CD4-positive, alpha-beta T cell (primary cell): ENCODE measurements around the gene SCN1A. TPM values are rescaled to one million over a fixed set of nuclear protein-coding genes. Genes with fewer than 3 reads are reported as not detected.

Source experiments
- ATAC-seq: fragments of 200-7000 bp; cut with Tn5 transposase; one replicate; pipeline ENCODE4 v1.10.0; 2022; ENCODE audit warnings: mild to moderate bottlenecking; ENCODE audit not compliant: poor library complexity
- CTCF ChIA-PET: fragments of 350-600 bp; sonication (Branson Sonifier 250); formaldehyde crosslinking; loops from one replicate; lab custom pipeline; 2021; ENCODE audit warnings: antibody characterized with exemption, inconsistent platforms; lab: Charles Lee
- POLR2A ChIA-PET: fragments of 350-600 bp; sonication (Branson Sonifier 250); formaldehyde crosslinking; loops from one replicate; lab custom pipeline; 2021; ENCODE audit warnings: antibody characterized with exemption, inconsistent platforms; lab: Charles Lee
- DNase-seq, 14 experiments: peaks; one replicate each; pipeline ENCODE4 v3.0.0-alpha.2; 2013 to 2020; ENCODE audit warnings: mixed read lengths in 2 of 14
- H3K27ac ChIP-seq, 2 donors: one replicate each; pipeline versions ENCODE4 v1.5.1 to v1.7.0; 2013; ENCODE audit warnings: low read length in 2 of 2, low read depth in 1 of 2, mild to moderate bottlenecking in 1 of 2
- H3K27me3 ChIP-seq, 2 experiments: 1 replicate in 1 of 2; 2 replicates in 1 of 2; pipeline versions ENCODE4 v1.6.1 to v1.7.0; 2013; ENCODE audit warnings: low read length in 2 of 2, control low read depth in 1 of 2, mild to moderate bottlenecking in 1 of 2, moderate library complexity in 1 of 2; ENCODE audit not compliant: insufficient read depth in 2 of 2, control insufficient read depth in 1 of 2
- H3K36me3 ChIP-seq: one replicate; pipeline ENCODE4 v1.6.1; 2013; ENCODE audit warnings: low read length, control low read depth; ENCODE audit not compliant: insufficient read depth
- H3K4me1 ChIP-seq: one replicate; pipeline ENCODE4 v1.6.1; 2013; ENCODE audit warnings: low read length, control low read depth; ENCODE audit not compliant: insufficient read depth
- H3K4me3 ChIP-seq: one replicate; pipeline ENCODE4 v1.5.1; 2013; ENCODE audit warnings: mild to moderate bottlenecking, low read length, moderate library complexity
- H3K9me3 ChIP-seq, 2 experiments: 1 replicate in 1 of 2; 2 replicates in 1 of 2; pipeline versions ENCODE4 v1.6.1 to v1.7.0; 2013; ENCODE audit warnings: low read length in 2 of 2, mild to moderate bottlenecking in 2 of 2, control low read depth in 1 of 2, moderate library complexity in 1 of 2; ENCODE audit not compliant: control insufficient read depth in 1 of 2, insufficient read depth in 1 of 2
- H3K27ac Mint-ChIP-seq: one replicate; pipeline ENCODE4 v1.8.0; 2020; ENCODE audit warnings: mixed read lengths
- H3K27me3 Mint-ChIP-seq: one replicate; pipeline ENCODE4 v1.8.0; 2021; ENCODE audit warnings: mixed read lengths
- H3K36me3 Mint-ChIP-seq: one replicate; pipeline ENCODE4 v1.8.0; 2021; ENCODE audit warnings: low read depth, mixed read lengths
- H3K4me1 Mint-ChIP-seq: one replicate; pipeline ENCODE4 v1.8.0; 2021; ENCODE audit warnings: low read depth, mixed read lengths
- H3K4me3 Mint-ChIP-seq: one replicate; pipeline ENCODE4 v1.8.0; 2020; ENCODE audit warnings: mild to moderate bottlenecking, mixed read lengths
- H3K9me3 Mint-ChIP-seq: one replicate; pipeline ENCODE4 v1.8.0; 2020; ENCODE audit warnings: mixed read lengths
- intact Hi-C, 2 experiments: fragments of 100-400 bp; cut with DNase I in 1 of 2; cut with micrococcal nuclease in 1 of 2; formaldehyde crosslinking; loops; one replicate each; pipeline versions ENCODE4 v1.15.1 to v1.9.0; 2023 to 2025; cut with DNase I, micrococcal nuclease
- total RNA-seq, 174 experiments: library from RNA in 2 of 174; stranded (reverse) in 2 of 174; gene quantifications; one replicate each; pipeline ENCODE4 v1.2.3 and lab custom pipeline; 2021 to 2026
- TF ChIP-seq, protein P1 (sequence below): fragments of 200-600 bp; IDR thresholded peaks from one replicate; pipeline ENCODE4 v1.8.0; 2022; ENCODE audit warnings: antibody characterized with exemption, mild to moderate bottlenecking

SCN1A gene
- total RNA-seq, 2 experiments from 2014 or later: not detected

DNA sequence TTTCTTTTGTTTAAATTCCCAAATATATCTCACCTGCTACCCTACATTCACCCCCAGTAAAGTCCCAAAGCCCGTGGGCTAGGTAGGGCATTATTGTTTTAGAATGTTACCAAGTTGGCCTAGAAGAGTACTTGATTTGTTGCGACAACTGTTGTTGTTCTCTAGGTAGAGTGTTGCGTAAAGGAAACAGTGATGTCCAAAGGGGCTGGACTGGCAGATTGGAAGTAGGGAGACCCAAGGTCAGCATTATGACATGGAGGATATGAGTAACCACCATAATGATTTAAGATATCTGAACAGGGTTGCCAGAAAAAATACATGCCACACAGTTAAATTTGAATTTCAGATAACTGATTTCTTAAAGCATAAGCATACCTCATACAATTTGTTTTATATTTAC lies 39.2 kb downstream of the SCN1A start:
- Mint-ChIP-seq H3K9me3 (no peaks in the 10 kb centered on the region), H3K4me3 (no peak overlapping the region), H3K27ac (no peak overlapping the region), H3K27me3 (peaks cover 4% of the 10 kb centered on the region), H3K36me3 (no peaks in the 10 kb centered on the region), H3K4me1 (no peaks in the 10 kb centered on the region)
- no peaks in the 10 kb centered on the region for H3K27me3 ChIP-seq
- ChIA-PET CTCF (no interaction called here), POLR2A (no interaction called here)
- no peaks in the 10 kb centered on the region for H3K9me3 ChIP-seq
- H3K27ac ChIP-seq: no peak overlapping the region
- DNase-seq: peak in 1 of 14 experiments; percentile 8
- TF ChIP-seq, protein P1, sequence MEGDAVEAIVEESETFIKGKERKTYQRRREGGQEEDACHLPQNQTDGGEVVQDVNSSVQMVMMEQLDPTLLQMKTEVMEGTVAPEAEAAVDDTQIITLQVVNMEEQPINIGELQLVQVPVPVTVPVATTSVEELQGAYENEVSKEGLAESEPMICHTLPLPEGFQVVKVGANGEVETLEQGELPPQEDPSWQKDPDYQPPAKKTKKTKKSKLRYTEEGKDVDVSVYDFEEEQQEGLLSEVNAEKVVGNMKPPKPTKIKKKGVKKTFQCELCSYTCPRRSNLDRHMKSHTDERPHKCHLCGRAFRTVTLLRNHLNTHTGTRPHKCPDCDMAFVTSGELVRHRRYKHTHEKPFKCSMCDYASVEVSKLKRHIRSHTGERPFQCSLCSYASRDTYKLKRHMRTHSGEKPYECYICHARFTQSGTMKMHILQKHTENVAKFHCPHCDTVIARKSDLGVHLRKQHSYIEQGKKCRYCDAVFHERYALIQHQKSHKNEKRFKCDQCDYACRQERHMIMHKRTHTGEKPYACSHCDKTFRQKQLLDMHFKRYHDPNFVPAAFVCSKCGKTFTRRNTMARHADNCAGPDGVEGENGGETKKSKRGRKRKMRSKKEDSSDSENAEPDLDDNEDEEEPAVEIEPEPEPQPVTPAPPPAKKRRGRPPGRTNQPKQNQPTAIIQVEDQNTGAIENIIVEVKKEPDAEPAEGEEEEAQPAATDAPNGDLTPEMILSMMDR: no peak
- intact Hi-C loops: no loop called here
- no peak for ATAC-seq
- H3K4me1 ChIP-seq: no peaks in the 10 kb centered on the region
- no peak overlapping the region for H3K4me3 ChIP-seq
- H3K36me3 ChIP-seq: no peaks in the 10 kb centered on the region

DNA sequence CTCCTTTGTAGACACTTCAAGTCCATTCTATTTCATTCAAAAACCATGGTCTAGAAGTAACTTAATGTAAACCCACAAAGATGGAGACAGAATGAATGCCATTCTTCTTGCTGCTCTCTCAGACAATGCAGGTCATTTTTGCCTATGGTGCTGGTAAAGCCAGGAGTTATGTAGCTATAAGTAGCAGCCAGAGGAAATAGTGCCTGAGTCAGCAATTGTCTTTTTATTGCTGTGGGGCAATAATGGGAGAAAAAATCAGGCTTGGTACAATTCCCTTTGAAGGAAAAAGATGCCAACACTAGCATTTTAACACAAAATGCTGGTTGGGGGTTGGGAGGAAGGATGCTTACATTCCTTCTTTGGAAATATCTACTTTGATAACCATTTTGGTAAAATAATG lies 43.5 kb downstream of the SCN1A start:
- Mint-ChIP-seq H3K27ac (no peak overlapping the region), H3K27me3 (peaks cover under 1% of the 10 kb centered on the region)
- POLR2A ChIA-PET: no interaction called here

DNA sequence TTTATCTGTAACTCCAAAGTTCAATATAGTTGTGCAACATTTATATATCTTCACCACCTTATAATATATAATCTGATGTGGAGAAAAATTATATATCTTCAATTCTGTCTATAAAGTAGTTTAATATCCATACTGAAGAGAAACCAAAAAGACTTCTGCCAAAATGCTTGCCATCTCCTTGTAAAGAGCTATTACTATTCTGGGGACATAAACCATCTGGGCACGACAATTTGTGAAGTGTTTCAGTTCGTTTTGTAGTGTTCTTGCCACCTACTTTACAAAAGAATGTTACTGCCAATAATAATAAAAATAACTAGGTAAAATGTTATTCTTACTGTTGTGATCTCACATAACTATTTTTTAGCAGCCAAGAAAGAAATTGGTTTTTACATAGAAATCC lies 45.1 kb downstream of the SCN1A start:
- intact Hi-C loops: no loop called here
- TF ChIP-seq, protein P1: no peak
- no peaks in the 10 kb centered on the region for H3K4me1 ChIP-seq
- no peak for DNase-seq
- no peaks in the 10 kb centered on the region for H3K36me3 ChIP-seq
- H3K4me3 ChIP-seq: no peak overlapping the region
- POLR2A ChIA-PET: no interaction called here
- CTCF ChIA-PET: no interaction called here
- Mint-ChIP-seq H3K9me3 (no peaks in the 10 kb centered on the region), H3K27ac (no peak overlapping the region), H3K4me3 (no peak overlapping the region), H3K27me3 (no peaks in the 10 kb centered on the region), H3K4me1 (no peaks in the 10 kb centered on the region), H3K36me3 (no peaks in the 10 kb centered on the region)
- H3K9me3 ChIP-seq: no peaks in the 10 kb centered on the region
- no peaks in the 10 kb centered on the region for H3K27me3 ChIP-seq
- ATAC-seq: no peak
- H3K27ac ChIP-seq: no peak overlapping the region

More for the DNA sequence above, 43.5 kb downstream of the SCN1A start:
- DNase-seq (no peak), ATAC-seq (no peak)
- Mint-ChIP-seq H3K4me3 (no peak overlapping the region), H3K36me3 (no peaks in the 10 kb centered on the region), H3K9me3 (no peaks in the 10 kb centered on the region), H3K4me1 (no peaks in the 10 kb centered on the region)
- Histone ChIP-seq H3K27me3 (no peaks in the 10 kb centered on the region), H3K4me1 (no peaks in the 10 kb centered on the region), H3K27ac (no peak overlapping the region), H3K9me3 (no peaks in the 10 kb centered on the region), H3K4me3 (no peak overlapping the region), H3K36me3 (no peaks in the 10 kb centered on the region)
- TF ChIP-seq, protein P1: no peak
- CTCF ChIA-PET: no interaction called here
- intact Hi-C loops: no loop called here
